Mesenchymal stem cell (in vitro differentiated cells and primary cell): Measurements from ENCODE around the gene MYO1E.
A peak's percentile ranks its signal among the peaks of the same experiment; 100 is the strongest.

ENCODE experiments used
- DNase-seq: peaks from one replicate; pipeline ENCODE4 v3.0.0-alpha.2; 2013
- H2AFZ ChIP-seq: one replicate; pipeline ENCODE4 v1.6.1; 2013; ENCODE audit warnings: low read depth, mild to moderate bottlenecking, control low read depth, inconsistent platforms, low read length, moderate library complexity
- H2AK5ac ChIP-seq: 2 replicates; pipeline ENCODE4 v1.6.1; 2013; ENCODE audit warnings: low read length, moderate library complexity, mild to moderate bottlenecking, inconsistent platforms; ENCODE audit not compliant: severe bottlenecking
- H2BK120ac ChIP-seq: one replicate; pipeline ENCODE4 v1.6.1; 2013; ENCODE audit warnings: low read depth, mild to moderate bottlenecking, inconsistent platforms, low read length, moderate library complexity
- H2BK12ac ChIP-seq, 2 experiments: one replicate each; pipeline ENCODE4 v1.6.1; 2013; ENCODE audit warnings: inconsistent platforms in 2 of 2, low read length in 2 of 2, mild to moderate bottlenecking in 2 of 2, moderate library complexity in 2 of 2, control low read depth in 1 of 2
- H2BK15ac ChIP-seq: one replicate; pipeline ENCODE4 v1.6.1; 2013; ENCODE audit warnings: mild to moderate bottlenecking, low read depth, inconsistent platforms; ENCODE audit not compliant: poor library complexity, severe bottlenecking
- H2BK5ac ChIP-seq: 2 replicates; pipeline ENCODE4 v1.6.1; 2013; ENCODE audit warnings: low read depth, mild to moderate bottlenecking, low read length, control low read depth, inconsistent platforms; ENCODE audit not compliant: poor library complexity, severe bottlenecking
- H3K14ac ChIP-seq, 2 experiments: one replicate each; pipeline ENCODE4 v1.6.1; 2013; ENCODE audit warnings: inconsistent platforms in 2 of 2, low read length in 2 of 2, control low read depth in 1 of 2, mild to moderate bottlenecking in 1 of 2, moderate library complexity in 1 of 2
- H3K18ac ChIP-seq, 2 experiments: one replicate each; pipeline ENCODE4 v1.6.1; 2013; ENCODE audit warnings: inconsistent platforms in 2 of 2, low read length in 2 of 2, control low read depth in 1 of 2, low read depth in 1 of 2, mild to moderate bottlenecking in 1 of 2
- H3K23ac ChIP-seq, 2 experiments: one replicate each; pipeline ENCODE4 v1.6.1; 2013; ENCODE audit warnings: inconsistent platforms in 2 of 2, low read length in 2 of 2, mild to moderate bottlenecking in 2 of 2, moderate library complexity in 2 of 2, control low read depth in 1 of 2
- H3K27ac ChIP-seq: 2 replicates; pipeline ENCODE4 v1.5.1; 2013; ENCODE audit warnings: mild to moderate bottlenecking, moderate library complexity, low read length, control low read depth, inconsistent platforms; ENCODE audit not compliant: poor library complexity, severe bottlenecking
- H3K27me3 ChIP-seq, 2 experiments: 2 replicates each; pipeline versions ENCODE4 v1.6.1 to v1.7.0; 2013; ENCODE audit warnings: low read length in 2 of 2, mild to moderate bottlenecking in 2 of 2, moderate library complexity in 2 of 2, control low read depth in 1 of 2, inconsistent platforms in 1 of 2; ENCODE audit not compliant: control insufficient read depth in 1 of 2, insufficient read depth in 1 of 2
- H3K36me3 ChIP-seq, 2 experiments: 2 replicates each; pipeline versions ENCODE4 v1.6.1 to v1.7.0; 2013; ENCODE audit warnings: low read length in 2 of 2, control low read depth in 1 of 2, inconsistent platforms in 1 of 2, low read depth in 1 of 2, mild to moderate bottlenecking in 1 of 2; ENCODE audit not compliant: insufficient read depth in 2 of 2, control insufficient read depth in 1 of 2
- H3K4ac ChIP-seq, 2 experiments: one replicate each; pipeline ENCODE4 v1.6.1; 2013; ENCODE audit warnings: inconsistent platforms in 2 of 2, low read length in 2 of 2, mild to moderate bottlenecking in 2 of 2, moderate library complexity in 2 of 2, control low read depth in 1 of 2, low read depth in 1 of 2
- H3K4me1 ChIP-seq: 2 replicates; pipeline ENCODE4 v1.6.1; 2013; ENCODE audit warnings: low read depth, low read length, control low read depth; ENCODE audit not compliant: control insufficient read depth, insufficient read depth
- H3K4me2 ChIP-seq: 2 replicates; pipeline ENCODE4 v1.6.1; 2013; ENCODE audit warnings: low read length, mild to moderate bottlenecking, inconsistent platforms; ENCODE audit not compliant: poor library complexity, severe bottlenecking
- H3K4me3 ChIP-seq, 2 experiments: 2 replicates each; pipeline versions ENCODE4 v1.5.1 to v1.7.0; 2013; ENCODE audit warnings: low read length in 2 of 2, mild to moderate bottlenecking in 2 of 2, control low read depth in 1 of 2, low read depth in 1 of 2; ENCODE audit not compliant: insufficient read depth in 1 of 2
- H3K79me1 ChIP-seq: replicated peaks from 2 replicates; pipeline ENCODE4 v1.6.1; 2013; ENCODE audit warnings: mild to moderate bottlenecking, control low read depth, low read length, inconsistent platforms; ENCODE audit not compliant: poor library complexity, severe bottlenecking
- H3K9ac ChIP-seq: 2 replicates; pipeline ENCODE4 v1.7.0; 2013; ENCODE audit warnings: mild to moderate bottlenecking, low read length, moderate library complexity
- H3K9me3 ChIP-seq: 2 replicates; pipeline ENCODE4 v1.7.0; 2013; ENCODE audit warnings: mild to moderate bottlenecking, low read length; ENCODE audit not compliant: control insufficient read depth
- H4K8ac ChIP-seq: one replicate; pipeline ENCODE4 v1.6.1; 2013; ENCODE audit warnings: inconsistent platforms, mild to moderate bottlenecking, low read length, moderate library complexity
- H4K91ac ChIP-seq: one replicate; pipeline ENCODE4 v1.6.1; 2013; ENCODE audit warnings: mild to moderate bottlenecking, low read length, inconsistent platforms
- WGBS: methylation state at CpG from one replicate; pipeline ENCODE4 v1.1.7; 2013; ENCODE audit warnings: mixed read lengths; 5-methylcytosine and 5-hydroxymethylcytosine counted together

The MYO1E gene

GRCh38 chr15:59206623-59207183, 166.0 kb downstream of the MYO1E start, which contains the start of gene LDHAL6B:
Gene LDHAL6B (plus strand): TSS chr15:59206843. CDS start chr15:59206941, 98 bp downstream.
- H2AK5ac ChIP-seq, result no peak within 1 kb of the TSS
- H3K4me3 ChIP-seq, result no peak within 1 kb of the TSS
- H3K23ac ChIP-seq, result no peak within 1 kb of the TSS
- no peak within 1 kb of the TSS for H3K9ac ChIP-seq
- peaks cover 1% of the 10 kb centered on the region for H3K4me1 ChIP-seq
- WGBS, result 95% methylated on average over 30 of the region's 30 CpGs
- no peak within 1 kb of the TSS for H3K27ac ChIP-seq
- no peak within 1 kb of the TSS for H3K18ac ChIP-seq
- peaks cover 54 to 90% of the 10 kb centered on the region in 2 experiments for H3K36me3 ChIP-seq
- no peaks in the 10 kb centered on the region for H3K27me3 ChIP-seq
- H3K4me2 ChIP-seq, result no peak within 1 kb of the TSS
- H4K8ac ChIP-seq, result no peak within 1 kb of the TSS
- no peak within 1 kb of the TSS for H3K4ac ChIP-seq
- no peak within 1 kb of the TSS for H2AFZ ChIP-seq
- H2BK120ac ChIP-seq, result no peak within 1 kb of the TSS
- H2BK15ac ChIP-seq, result no peak within 1 kb of the TSS
- H4K91ac ChIP-seq, result no peak within 1 kb of the TSS
- no peak within 1 kb of the TSS for H2BK12ac ChIP-seq
- no peak within 1 kb of the TSS for H3K14ac ChIP-seq
- H3K9me3 ChIP-seq, result no peaks in the 10 kb centered on the region
- DNase-seq, result no peak
- H3K79me1 ChIP-seq, result peaks cover 27% of the 10 kb centered on the region
- H2BK5ac ChIP-seq, result no peak within 1 kb of the TSS

- H3K4me1 ChIP-seq, result peaks cover 1% of the 10 kb centered on the region
- no peak overlapping the region for H2BK120ac ChIP-seq
- no peak overlapping the region for H3K4me3 ChIP-seq
- H3K4ac ChIP-seq, result no peak overlapping the region
- H2AFZ ChIP-seq, result no peak overlapping the region
- H2BK5ac ChIP-seq, result no peak overlapping the region
- H3K9ac ChIP-seq, result no peak overlapping the region
- H3K4me2 ChIP-seq, result no peak overlapping the region
- no peak for DNase-seq
- no peak overlapping the region for H3K23ac ChIP-seq
- H3K9me3 ChIP-seq, result no peaks in the 10 kb centered on the region
- H3K79me1 ChIP-seq, result peaks cover 27% of the 10 kb centered on the region
- H3K27ac ChIP-seq, result no peak overlapping the region
- no peak overlapping the region for H2AK5ac ChIP-seq
- H3K27me3 ChIP-seq, result no peaks in the 10 kb centered on the region
- no peak overlapping the region for H4K8ac ChIP-seq
- H3K36me3 ChIP-seq, result peaks cover 61 to 90% of the 10 kb centered on the region in 2 experiments
- no peak overlapping the region for H3K18ac ChIP-seq
- WGBS, result 79% methylated on average over 9 of the region's 9 CpGs
- no peak overlapping the region for H2BK15ac ChIP-seq
- H2BK12ac ChIP-seq, result no peak overlapping the region
- no peak overlapping the region for H3K14ac ChIP-seq
- H4K91ac ChIP-seq, result no peak overlapping the region
These were observed 166.6 kb downstream of the MYO1E start for GRCh38 chr15:59205839-59206622.

GRCh38 chr15:59203657-59204056, 169.0 kb downstream of the MYO1E start:
- Histone ChIP-seq H3K4me3 (no peak overlapping the region), H3K4ac (no peak overlapping the region), H3K27ac (no peak overlapping the region), H2BK15ac (no peak overlapping the region), H2BK12ac (no peak overlapping the region), H3K14ac (no peak overlapping the region), H3K9ac (no peak overlapping the region), H2BK120ac (no peak overlapping the region), H3K27me3 (no peaks in the 10 kb centered on the region), H2AK5ac (no peak overlapping the region), H3K4me1 (peaks cover 3% of the 10 kb centered on the region), H3K23ac (no peak overlapping the region), H4K91ac (peak overlapping the region; percentile 6), H3K18ac (peak overlapping the region in 1 of 2 experiments; percentile 11), H2BK5ac (no peak overlapping the region), H3K36me3 (peaks cover 57 to 97% of the 10 kb centered on the region in 2 experiments), H3K4me2 (no peak overlapping the region), H3K9me3 (no peaks in the 10 kb centered on the region), H2AFZ (no peak overlapping the region), H3K79me1 (peaks cover 29% of the 10 kb centered on the region), H4K8ac (peak overlapping the region; percentile 10)
- 88% methylated on average over 3 of the region's 3 CpGs for WGBS
- no peak for DNase-seq

GRCh38 chr15:59203008-59203407, 169.7 kb downstream of the MYO1E start:
- Histone ChIP-seq H2BK15ac (no peak overlapping the region), H3K23ac (no peak overlapping the region), H3K4me2 (no peak overlapping the region), H4K8ac (no peak overlapping the region), H3K27me3 (no peaks in the 10 kb centered on the region), H3K14ac (no peak overlapping the region), H3K9me3 (no peaks in the 10 kb centered on the region), H3K4me3 (no peak overlapping the region), H3K27ac (no peak overlapping the region), H2BK12ac (no peak overlapping the region), H2BK5ac (no peak overlapping the region), H3K36me3 (peaks cover 57 to 97% of the 10 kb centered on the region in 2 experiments), H3K18ac (no peak overlapping the region), H2AK5ac (no peak overlapping the region), H3K79me1 (peaks cover 30% of the 10 kb centered on the region), H2AFZ (no peak overlapping the region), H3K4me1 (peaks cover 3% of the 10 kb centered on the region), H4K91ac (no peak overlapping the region), H2BK120ac (no peak overlapping the region), H3K4ac (no peak overlapping the region), H3K9ac (no peak overlapping the region)
- no peak for DNase-seq
- WGBS, result 95% methylated on average over 6 of the region's 6 CpGs
